Ishikawa (cell line): ENCODE data around the gene CHRNA4.

Experiments used
- EGR1 ChIP-seq: IDR thresholded peaks from 2 replicates; pipeline ENCODE4 v1.6.1; 2012
- MAX ChIP-seq: IDR thresholded peaks from 2 replicates; pipeline ENCODE4 v1.6.1; 2012
- NFIC ChIP-seq: IDR thresholded peaks from 2 replicates; pipeline ENCODE4 v1.6.1; 2012
- RAD21 ChIP-seq: IDR thresholded peaks from 2 replicates; pipeline ENCODE4 v1.6.1; 2012; ENCODE audit warnings: low read depth
- REST ChIP-seq: IDR thresholded peaks from 2 replicates; pipeline ENCODE4 v1.6.1; 2012; ENCODE audit warnings: low read depth, mild to moderate bottlenecking
- TAF1 ChIP-seq: IDR thresholded peaks from 2 replicates; pipeline ENCODE4 v1.6.1; 2012; ENCODE audit warnings: low read depth, mild to moderate bottlenecking
- USF1 ChIP-seq: IDR thresholded peaks from 2 replicates; pipeline ENCODE4 v1.6.1; 2012
- ZBTB7A ChIP-seq: IDR thresholded peaks from 2 replicates; pipeline ENCODE4 v1.6.1; 2012; ENCODE audit warnings: low read depth

- no peak for TF ChIP-seq RAD21
- no peak for TF ChIP-seq USF1
- TF ChIP-seq EGR1: no peak
- no peak for TF ChIP-seq REST
- no peak for TF ChIP-seq TAF1
- no peak for TF ChIP-seq MAX
- no peak for TF ChIP-seq ZBTB7A
- no peak for TF ChIP-seq NFIC
These were observed 23.2 kb upstream of the CHRNA4 start for GRCh38 chr20:63384336-63384735.
